GM12878 (cell line): Measurements from ENCODE around the gene ALB. TPM values are rescaled to one million over a fixed set of nuclear protein-coding genes. Genes with fewer than 3 reads are reported as not detected.

Source experiments
- ATAC-seq: fragments of 200-7000 bp; cut with Tn5 transposase; 3 replicates; pipeline ENCODE4 v1.9.1; 2020; ENCODE audit warnings: mild to moderate bottlenecking, moderate library complexity
- BruUV-seq: library from RNA; stranded (reverse); fragments of 400-500 nt; replicated peaks from 2 replicates; lab custom pipeline; 2021; lab: Mats Ljungman, UMichigan
- CTCF ChIA-PET: fragments of 300-600 bp; sonication (Branson Sonifier 250); formaldehyde crosslinking; extraction: SDS; loops from one replicate; lab custom pipeline; 2021; ENCODE audit warnings: inconsistent platforms; lab: Yijun Ruan, JAX
- POLR2A ChIA-PET: fragments of 350-600 bp; formaldehyde crosslinking; extraction: SDS; loops from one replicate; lab custom pipeline; 2021; ENCODE audit warnings: inconsistent platforms; lab: Charles Lee
- RAD21 ChIA-PET: fragments of 300-600 bp; sonication (Branson Sonifier 250); formaldehyde crosslinking; loops from one replicate; lab custom pipeline; 2023; ENCODE audit warnings: antibody characterized with exemption; ENCODE audit not compliant: unreplicated experiment; lab: Charles Lee
- SMC1A ChIA-PET: fragments of 300-600 bp; sonication (Branson Sonifier 250); formaldehyde crosslinking; loops from one replicate; lab custom pipeline; 2023; ENCODE audit not compliant: unreplicated experiment, uncharacterized antibody; lab: Charles Lee
- DNase-seq: peaks from one replicate; pipeline ENCODE4 v3.0.0-alpha.2; 2011; ENCODE audit warnings: low read depth, low spot score
- FAIRE-seq: peaks from 3 replicates; lab custom pipeline; 2011; peaks lifted over from hg19 to GRCh38; lab: Jason Lieb, UNC
- H2AFZ ChIP-seq: 2 replicates; pipeline ENCODE4 v1.6.0; 2011; ENCODE audit warnings: low read depth, low read length, control low read depth; ENCODE audit not compliant: control insufficient read depth
- H3K27ac ChIP-seq: 2 replicates; pipeline ENCODE4 v1.5.1; 2011; ENCODE audit warnings: control low read depth; ENCODE audit not compliant: control insufficient read depth, insufficient read depth
- H3K27me3 ChIP-seq, 2 experiments: replicated peaks in 1 of 2; 2 replicates each; pipeline versions ENCODE4 v1.6.0 to v1.6.1; 2011; ENCODE audit warnings: low read length in 1 of 2; ENCODE audit not compliant: control insufficient read depth in 2 of 2, insufficient read depth in 2 of 2
- H3K36me3 ChIP-seq, 2 experiments: 2 replicates each; pipeline ENCODE4 v1.5.1; 2011; ENCODE audit warnings: low read length in 1 of 2; ENCODE audit not compliant: control insufficient read depth in 2 of 2, insufficient read depth in 2 of 2
- H3K4me1 ChIP-seq: 2 replicates; pipeline ENCODE4 v1.6.1; 2011; ENCODE audit warnings: mild to moderate bottlenecking, low read length, moderate library complexity, mixed read lengths; ENCODE audit not compliant: control insufficient read depth, insufficient read depth
- H3K4me2 ChIP-seq: 2 replicates; pipeline ENCODE4 v1.6.0; 2011; ENCODE audit warnings: control low read depth; ENCODE audit not compliant: control insufficient read depth, insufficient read depth
- H3K4me3 ChIP-seq: fragments of 200-600 bp; sonication (generic); 2 replicates; pipeline ENCODE4 v1.5.1; 2016
- H3K79me2 ChIP-seq: 2 replicates; pipeline ENCODE4 v1.6.0; 2011; ENCODE audit warnings: low read length; ENCODE audit not compliant: control insufficient read depth, insufficient read depth
- H3K9ac ChIP-seq: 2 replicates; pipeline ENCODE4 v1.8.0; 2011; ENCODE audit warnings: low read length, control low read depth, mixed read lengths; ENCODE audit not compliant: control insufficient read depth, insufficient read depth
- H3K9me3 ChIP-seq: replicated peaks from 3 replicates; pipeline ENCODE4 v1.5.1; 2011; ENCODE audit warnings: mild to moderate bottlenecking, low read length; ENCODE audit not compliant: control insufficient read depth, insufficient read depth
- H4K20me1 ChIP-seq: 2 replicates; pipeline ENCODE4 v1.6.0; 2011; ENCODE audit not compliant: control insufficient read depth, insufficient read depth
- BACH1 ChIP-seq: fragments of 450-650 bp; IDR thresholded peaks from 2 replicates; pipeline ENCODE4 v1.6.1; 2017; ENCODE audit warnings: mild to moderate bottlenecking, borderline replicate concordance
- BHLHE40 ChIP-seq, 2 experiments: fragments of 450-650 bp in 1 of 2; IDR thresholded peaks; 2 replicates each; pipeline ENCODE4 v1.6.1; 2011 to 2017; ENCODE audit warnings: low read depth in 2 of 2, borderline replicate concordance in 1 of 2, improper control_type of control experiment in 1 of 2, low read length in 1 of 2, mild to moderate bottlenecking in 1 of 2
- CBX3 ChIP-seq: fragments of 200-600 bp; sonication (generic); IDR thresholded peaks from 2 replicates; pipeline ENCODE4 v1.6.1; 2016; ENCODE audit warnings: low read depth, borderline replicate concordance
- RAD51 ChIP-seq: fragments of 450-650 bp; IDR thresholded peaks from 2 replicates; pipeline ENCODE4 v1.6.1; 2016; ENCODE audit warnings: moderate library complexity, mild to moderate bottlenecking, inconsistent platforms
- SMC3 ChIP-seq: IDR thresholded peaks from 2 replicates; pipeline ENCODE4 v1.6.1; 2011; ENCODE audit warnings: low read length, improper control_type of control experiment, borderline replicate concordance
- SREBF2 ChIP-seq: IDR thresholded peaks from 2 replicates; pipeline ENCODE4 v1.6.1; 2012; ENCODE audit warnings: mild to moderate bottlenecking, low read length
- TCF7 ChIP-seq: IDR thresholded peaks from 2 replicates; pipeline ENCODE4 v1.6.1; 2014; ENCODE audit warnings: antibody characterized with exemption, borderline replicate concordance
- YBX1 ChIP-seq: fragments of 450-650 bp; IDR thresholded peaks from 2 replicates; pipeline ENCODE4 v1.6.1; 2016; ENCODE audit warnings: antibody characterized with exemption
- WGBS: methylation state at CpG from one replicate; pipeline ENCODE4 v1.1.6; 2016; ENCODE audit warnings: low lambda C conversion rate; ENCODE audit not compliant: insufficient replicate concordance, insufficient coverage; ENCODE audit errors: missing lambda C conversion rate; 5-methylcytosine and 5-hydroxymethylcytosine counted together
- in situ Hi-C: fragments of 300-500 bp; cut with MboI; formaldehyde crosslinking; loops from 9 replicates; pipeline ENCODE4 v1.14.3; 2018; ENCODE audit warnings: mixed read lengths
- intact Hi-C: fragments of 100-400 bp; cut with micrococcal nuclease; formaldehyde crosslinking; loops from one replicate; pipeline ENCODE4 v1.14.2; 2022; ENCODE audit not compliant: unreplicated experiment
- polyA plus RNA-seq, 11 experiments: library from polyadenylated mRNA; depleted of rRNA in 4 of 11; unstranded in 6 of 11; stranded (reverse) in 5 of 11; fragments of >200 nt; fragmentation: Nextera tagmentation in 4 of 11; fragmentation: Illumina TruSeq in 1 of 11; extraction: Ambion mirVana in 4 of 11; extraction: Trizol in 1 of 11; gene quantifications; 1 replicate in 1 of 11; 2 replicates in 10 of 11; pipeline versions ENCODE4 v1.2.1 to v1.2.3, GENCODE V29; 2011 to 2016; ENCODE audit warnings: inconsistent platforms in 2 of 11, missing spikeins in 2 of 11, low read depth in 1 of 11
- total RNA-seq, 4 experiments: library from RNA; depleted of rRNA in 3 of 4; stranded (reverse); fragments of >200 nt in 3 of 4; fragmentation: Illumina TruSeq in 1 of 4; extraction: Trizol in 1 of 4; gene quantifications; 2 replicates each; pipeline versions ENCODE4 v1.2.1 to v1.2.3, GENCODE V29; 2013 to 2021
- TF ChIP-seq, protein P1 (sequence below): IDR thresholded peaks from 2 replicates; pipeline ENCODE4 v1.6.1; 2011; ENCODE audit warnings: mild to moderate bottlenecking, low read depth, low read length, moderate library complexity; ENCODE audit not compliant: insufficient replicate concordance
- TF ChIP-seq, protein P2 (sequence below): fragments of 450-650 bp; IDR thresholded peaks from 2 replicates; pipeline ENCODE4 v1.6.1; 2017; ENCODE audit warnings: borderline replicate concordance
- TF ChIP-seq, protein P3 (sequence below): fragments of 450-650 bp; IDR thresholded peaks from 2 replicates; pipeline ENCODE4 v1.6.1; 2017; ENCODE audit warnings: mild to moderate bottlenecking, moderate library complexity

The ALB gene
- total and polyA plus RNA-seq, 10 of the 15 experiments (the other 5 are each of a cell fraction or from before 2014, with no cell fraction given): 0.05 to 29.0 TPM; not detected in 8

DNA sequence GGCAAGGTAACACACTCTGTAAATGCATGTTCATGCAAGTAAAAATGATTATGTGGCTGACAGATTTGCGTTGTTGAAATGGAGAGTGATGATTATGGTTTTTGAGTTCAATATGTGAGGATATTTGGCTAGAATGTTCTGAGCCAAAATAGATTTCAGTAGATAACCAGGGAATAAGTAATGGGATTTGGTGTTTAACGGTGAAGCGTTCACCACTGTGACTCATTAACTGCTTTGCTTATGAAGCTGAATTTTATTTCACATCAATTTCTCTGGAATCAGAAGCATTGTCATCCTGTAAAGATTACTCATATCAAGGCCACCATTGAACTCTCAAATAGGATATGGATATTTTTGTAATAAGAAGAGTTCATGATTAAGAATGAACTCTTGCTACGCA lies 43.6 kb downstream of the ALB start:
- CTCF ChIA-PET: interaction anchor here (0.7 to 5.7 kb wide), 9 partner anchors 9 to 687 kb away, joined by 3 to 53 read pairs (median 5); no protein-coding TSS in a partner anchor
- SMC1A ChIA-PET: interaction anchor here (3.3 kb wide), 1 partner anchor 106 kb away, joined by 28 read pairs; no protein-coding TSS in a partner anchor
- no TSS peak for BruUV-seq
- Histone ChIP-seq H3K4me1 (no peaks in the 10 kb centered on the region), H2AFZ (no peak overlapping the region), H4K20me1 (no peaks in the 10 kb centered on the region), H3K9ac (no peak overlapping the region), H3K27me3 (no peaks in the 10 kb centered on the region; a peak in 1 of 4 replicates), H3K36me3 (no peaks in the 10 kb centered on the region), H3K4me3 (no peak overlapping the region), H3K27ac (no peak overlapping the region), H3K79me2 (no peaks in the 10 kb centered on the region), H3K4me2 (no peak overlapping the region), H3K9me3 (no peaks in the 10 kb centered on the region)
- TF ChIP-seq, protein P1, sequence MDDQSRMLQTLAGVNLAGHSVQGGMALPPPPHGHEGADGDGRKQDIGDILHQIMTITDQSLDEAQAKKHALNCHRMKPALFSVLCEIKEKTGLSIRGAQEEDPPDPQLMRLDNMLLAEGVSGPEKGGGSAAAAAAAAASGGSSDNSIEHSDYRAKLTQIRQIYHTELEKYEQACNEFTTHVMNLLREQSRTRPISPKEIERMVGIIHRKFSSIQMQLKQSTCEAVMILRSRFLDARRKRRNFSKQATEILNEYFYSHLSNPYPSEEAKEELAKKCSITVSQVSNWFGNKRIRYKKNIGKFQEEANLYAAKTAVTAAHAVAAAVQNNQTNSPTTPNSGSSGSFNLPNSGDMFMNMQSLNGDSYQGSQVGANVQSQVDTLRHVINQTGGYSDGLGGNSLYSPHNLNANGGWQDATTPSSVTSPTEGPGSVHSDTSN: no peak
- TF ChIP-seq TCF7 (no peak), SMC3 (no peak), BACH1 (no peak), CBX3 (no peak), RAD51 (no peak), BHLHE40 (IDR thresholded peaks at IDR 0.05; ENCODE audit: borderline replicate concordance in 1 of 2, low read depth in 2 of 2, low read length in 1 of 2) (no peak), SREBF2 (no peak), YBX1 (no peak)
- TF ChIP-seq, protein P2, sequence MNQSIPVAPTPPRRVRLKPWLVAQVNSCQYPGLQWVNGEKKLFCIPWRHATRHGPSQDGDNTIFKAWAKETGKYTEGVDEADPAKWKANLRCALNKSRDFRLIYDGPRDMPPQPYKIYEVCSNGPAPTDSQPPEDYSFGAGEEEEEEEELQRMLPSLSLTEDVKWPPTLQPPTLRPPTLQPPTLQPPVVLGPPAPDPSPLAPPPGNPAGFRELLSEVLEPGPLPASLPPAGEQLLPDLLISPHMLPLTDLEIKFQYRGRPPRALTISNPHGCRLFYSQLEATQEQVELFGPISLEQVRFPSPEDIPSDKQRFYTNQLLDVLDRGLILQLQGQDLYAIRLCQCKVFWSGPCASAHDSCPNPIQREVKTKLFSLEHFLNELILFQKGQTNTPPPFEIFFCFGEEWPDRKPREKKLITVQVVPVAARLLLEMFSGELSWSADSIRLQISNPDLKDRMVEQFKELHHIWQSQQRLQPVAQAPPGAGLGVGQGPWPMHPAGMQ: no peak
- TF ChIP-seq, protein P3, sequence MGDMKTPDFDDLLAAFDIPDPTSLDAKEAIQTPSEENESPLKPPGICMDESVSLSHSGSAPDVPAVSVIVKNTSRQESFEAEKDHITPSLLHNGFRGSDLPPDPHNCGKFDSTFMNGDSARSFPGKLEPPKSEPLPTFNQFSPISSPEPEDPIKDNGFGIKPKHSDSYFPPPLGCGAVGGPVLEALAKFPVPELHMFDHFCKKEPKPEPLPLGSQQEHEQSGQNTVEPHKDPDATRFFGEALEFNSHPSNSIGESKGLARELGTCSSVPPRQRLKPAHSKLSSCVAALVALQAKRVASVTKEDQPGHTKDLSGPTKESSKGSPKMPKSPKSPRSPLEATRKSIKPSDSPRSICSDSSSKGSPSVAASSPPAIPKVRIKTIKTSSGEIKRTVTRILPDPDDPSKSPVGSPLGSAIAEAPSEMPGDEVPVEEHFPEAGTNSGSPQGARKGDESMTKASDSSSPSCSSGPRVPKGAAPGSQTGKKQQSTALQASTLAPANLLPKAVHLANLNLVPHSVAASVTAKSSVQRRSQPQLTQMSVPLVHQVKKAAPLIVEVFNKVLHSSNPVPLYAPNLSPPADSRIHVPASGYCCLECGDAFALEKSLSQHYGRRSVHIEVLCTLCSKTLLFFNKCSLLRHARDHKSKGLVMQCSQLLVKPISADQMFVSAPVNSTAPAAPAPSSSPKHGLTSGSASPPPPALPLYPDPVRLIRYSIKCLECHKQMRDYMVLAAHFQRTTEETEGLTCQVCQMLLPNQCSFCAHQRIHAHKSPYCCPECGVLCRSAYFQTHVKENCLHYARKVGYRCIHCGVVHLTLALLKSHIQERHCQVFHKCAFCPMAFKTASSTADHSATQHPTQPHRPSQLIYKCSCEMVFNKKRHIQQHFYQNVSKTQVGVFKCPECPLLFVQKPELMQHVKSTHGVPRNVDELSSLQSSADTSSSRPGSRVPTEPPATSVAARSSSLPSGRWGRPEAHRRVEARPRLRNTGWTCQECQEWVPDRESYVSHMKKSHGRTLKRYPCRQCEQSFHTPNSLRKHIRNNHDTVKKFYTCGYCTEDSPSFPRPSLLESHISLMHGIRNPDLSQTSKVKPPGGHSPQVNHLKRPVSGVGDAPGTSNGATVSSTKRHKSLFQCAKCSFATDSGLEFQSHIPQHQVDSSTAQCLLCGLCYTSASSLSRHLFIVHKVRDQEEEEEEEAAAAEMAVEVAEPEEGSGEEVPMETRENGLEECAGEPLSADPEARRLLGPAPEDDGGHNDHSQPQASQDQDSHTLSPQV: no peak
- RAD21 ChIA-PET: interaction anchor here (0.7 kb wide), 1 partner anchor 153 kb away, joined by 3 read pairs; no protein-coding TSS in a partner anchor
- POLR2A ChIA-PET: no interaction called here
- intact Hi-C loops: loop anchor here (2.0 to 5.0 kb wide), 2 partner anchors 137 to 205 kb away; no protein-coding TSS in a partner anchor
- FAIRE-seq (no peak), ATAC-seq (no peak), DNase-seq (no peak)
- WGBS: 43% methylated on average over 4 of the region's 4 CpGs
- in situ Hi-C loops: loop anchor here (10.0 kb wide), 1 partner anchor 207 kb away; no protein-coding TSS in a partner anchor
